PC-9 (cell line): ENCODE data around the gene AIF1. TPM values are rescaled to one million over a fixed set of nuclear protein-coding genes. Genes with fewer than 3 reads are reported as not detected.

Source experiments
- BruUV-seq: library from RNA; stranded (reverse); fragments of 400-500 nt; replicated peaks from 2 replicates; lab custom pipeline; 2021; lab: Mats Ljungman, UMichigan
- CTCF ChIA-PET: fragments of 300-600 bp; sonication (Branson Sonifier 250); formaldehyde crosslinking; loops from one replicate; lab custom pipeline; 2022; ENCODE audit warnings: antibody characterized with exemption; lab: Charles Lee
- POLR2A ChIA-PET: fragments of 300-600 bp; sonication (Branson Sonifier 250); formaldehyde crosslinking; loops from one replicate; lab custom pipeline; 2022; ENCODE audit warnings: antibody characterized with exemption; ENCODE audit not compliant: unreplicated experiment; lab: Charles Lee
- DNase-seq, 2 experiments: peaks; one replicate each; pipeline versions ENCODE4 v3.0.0 to v3.0.0-alpha.2; 2015 to 2022; ENCODE audit warnings: mixed read lengths in 1 of 2
- H2AFZ ChIP-seq: fragments of 200-600 bp; sonication (generic); 2 replicates; pipeline ENCODE4 v1.8.1; 2017; ENCODE audit warnings: antibody characterized with exemption
- H3F3A ChIP-seq: fragments of 200-600 bp; sonication (generic); 2 replicates; pipeline ENCODE4 v1.8.1; 2017; ENCODE audit warnings: antibody characterized with exemption, mild to moderate bottlenecking, low read depth; ENCODE audit not compliant: insufficient read depth
- H3K27ac ChIP-seq: fragments of 200-600 bp; sonication (generic); 2 replicates; pipeline ENCODE4 v1.6.1; 2016; ENCODE audit warnings: mixed run types
- H3K27me3 ChIP-seq: fragments of 200-600 bp; sonication (generic); 2 replicates; pipeline ENCODE4 v1.6.1; 2016; ENCODE audit warnings: low read depth, mixed run types; ENCODE audit not compliant: insufficient read depth
- H3K36me3 ChIP-seq: fragments of 200-600 bp; sonication (generic); 2 replicates; pipeline ENCODE4 v1.6.1; 2016; ENCODE audit warnings: low read depth, mixed run types
- H3K4me1 ChIP-seq: fragments of 200-600 bp; sonication (generic); replicated peaks from 2 replicates; pipeline ENCODE4 v1.6.1; 2016; ENCODE audit warnings: mixed run types; ENCODE audit not compliant: insufficient read depth
- H3K4me2 ChIP-seq: fragments of 200-600 bp; sonication (generic); 2 replicates; pipeline ENCODE4 v1.6.1; 2017; ENCODE audit warnings: mixed run types
- H3K4me3 ChIP-seq: fragments of 200-600 bp; sonication (generic); 2 replicates; pipeline ENCODE4 v1.6.1; 2016; ENCODE audit warnings: mixed run types
- H3K79me2 ChIP-seq: fragments of 200-600 bp; sonication (generic); 2 replicates; pipeline ENCODE4 v1.6.1; 2017; ENCODE audit warnings: low read depth, mixed run types
- H3K9me2 ChIP-seq: fragments of 200-600 bp; sonication (generic); 2 replicates; pipeline ENCODE4 v1.8.1; 2017; ENCODE audit warnings: mild to moderate bottlenecking; ENCODE audit not compliant: insufficient read depth
- H3K9me3 ChIP-seq: fragments of 200-600 bp; sonication (generic); 2 replicates; pipeline ENCODE4 v1.8.1; 2016; ENCODE audit warnings: low read depth; ENCODE audit not compliant: insufficient read depth
- H4K20me1 ChIP-seq: fragments of 200-600 bp; sonication (generic); 2 replicates; pipeline ENCODE4 v1.8.1; 2017; ENCODE audit not compliant: insufficient read depth
- CTCF ChIP-seq: fragments of 200-600 bp; sonication (generic); conservative IDR thresholded peaks from 2 replicates; pipeline ENCODE4 v1.6.1; 2017; ENCODE audit warnings: mixed run types, antibody characterized with exemption, mild to moderate bottlenecking, moderate library complexity
- EZH2 ChIP-seq: fragments of 200-600 bp; sonication (generic); IDR thresholded peaks from 2 replicates; pipeline ENCODE4 v1.8.0; 2017; ENCODE audit warnings: antibody characterized with exemption, low read depth
- intact Hi-C: fragments of 100-400 bp; cut with micrococcal nuclease; formaldehyde crosslinking; loops from one replicate; pipeline ENCODE4 v1.10.0; 2022; ENCODE audit not compliant: unreplicated experiment
- total RNA-seq: library from RNA; stranded (reverse); gene quantifications from 2 replicates; pipeline ENCODE4 v1.2.3, GENCODE V29; 2021

AIF1 gene
- total RNA-seq, 1 experiment from 2014 or later: not detected

DNA sequence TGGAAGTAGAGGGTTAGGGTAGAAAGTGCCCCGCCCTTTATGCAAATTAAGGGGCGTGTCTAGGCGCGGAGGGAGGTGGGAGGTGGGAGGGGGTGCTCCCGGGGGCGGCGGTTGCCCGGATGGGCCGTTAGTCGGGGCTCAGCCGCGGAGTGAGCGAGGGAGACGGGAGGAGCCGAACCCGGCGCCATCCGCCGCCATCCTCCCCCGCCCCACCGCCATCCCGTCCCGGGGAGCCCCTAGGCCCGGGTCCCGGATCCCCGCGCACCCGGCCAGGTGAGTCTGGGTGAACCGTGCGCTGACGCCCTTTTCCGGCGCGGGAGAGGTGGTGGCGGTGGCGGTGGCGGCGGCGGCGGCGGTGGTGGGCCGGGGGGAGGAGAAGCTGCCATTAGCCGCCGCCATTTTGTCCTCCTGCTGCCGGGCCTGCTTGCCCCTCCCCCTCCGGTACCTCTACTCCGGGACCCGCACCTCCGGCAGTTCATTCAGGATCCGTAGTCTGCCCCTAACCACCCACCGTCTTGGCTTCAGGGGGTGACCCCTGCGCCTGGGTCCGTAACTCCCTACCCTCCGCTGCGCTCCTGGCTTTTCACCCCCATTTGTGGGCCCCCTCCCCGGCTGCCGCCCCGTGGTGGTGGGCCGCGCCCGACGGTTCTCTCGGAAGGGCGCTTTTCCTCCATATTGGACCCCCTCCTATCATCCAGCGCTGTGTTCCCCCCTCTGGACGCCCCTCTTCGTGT, 5.7 kb downstream of the AIF1 start, which contains the start of gene PRRC2A:
PRRC2A (plus strand) TSS at position 130 of the 734 bp plus-strand sequence. CDS start 2,075 bp downstream, outside the sequence.
- Histone ChIP-seq H4K20me1 (peaks cover 3% of the 10 kb centered on the region; the same call in 1 of the 2 replicates), H3K9me3 (no peaks in the 10 kb centered on the region), H3K27ac (peak within 1 kb of the TSS; percentile 81), H3F3A (peaks cover 27% of the 10 kb centered on the region), H3K4me3 (peak within 1 kb of the TSS; percentile 87), H3K9me2 (no peaks in the 10 kb centered on the region), H3K27me3 (no peaks in the 10 kb centered on the region), H3K4me2 (peak within 1 kb of the TSS; percentile 87), H2AFZ (peak within 1 kb of the TSS; percentile 88), H3K4me1 (peaks cover 20% of the 10 kb centered on the region), H3K79me2 (peaks cover 49% of the 10 kb centered on the region), H3K36me3 (peaks cover 36% of the 10 kb centered on the region)
- TF ChIP-seq CTCF: no peak
- no peak for TF ChIP-seq EZH2
- ChIA-PET CTCF (no interaction called here), POLR2A (interaction anchor here (0.6 to 1.0 kb wide), 4 partner anchors 14 to 80 kb away, joined by 3 to 16 read pairs (median 4); no protein-coding TSS in a partner anchor)
- no peak for DNase-seq
- no TSS peak for BruUV-seq
- intact Hi-C loops: loop anchor here (1.0 to 2.0 kb wide), 2 partner anchors 18 to 32 kb away; partner anchors contain the start of gene BAG6

DNA sequence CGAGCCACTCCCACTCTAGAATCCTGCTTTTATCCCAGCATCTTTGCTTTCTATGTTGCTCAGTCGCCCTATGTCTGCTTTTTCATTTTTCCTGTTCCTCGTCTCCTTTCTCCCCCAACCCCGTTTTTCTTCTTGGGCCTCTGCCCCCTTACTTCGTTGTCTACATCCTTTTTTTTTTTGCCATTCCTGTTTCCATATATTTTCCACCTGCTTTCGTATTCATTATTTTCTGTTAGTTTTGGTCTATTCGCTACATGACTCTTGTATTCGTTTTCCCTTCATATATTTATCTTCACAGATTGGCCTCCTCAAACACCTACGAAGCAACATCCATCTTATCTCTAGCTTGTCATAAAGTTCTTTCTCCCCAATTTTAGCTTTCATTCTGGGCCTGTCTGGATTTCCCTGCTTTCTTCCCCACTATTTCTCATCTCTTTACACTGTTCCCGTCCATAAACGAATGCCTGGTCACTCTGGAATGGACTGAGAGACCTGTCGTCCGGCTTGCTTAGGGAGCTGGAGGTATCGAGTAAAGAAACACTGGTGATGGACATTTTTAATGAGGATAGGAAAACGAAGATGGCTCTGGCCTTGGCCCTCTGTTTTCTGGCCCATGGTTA, 6.4 kb downstream of the AIF1 start:
- Histone ChIP-seq H3K36me3 (peaks cover 43% of the 10 kb centered on the region), H3F3A (peaks cover 30% of the 10 kb centered on the region), H3K4me2 (peak overlapping the region; percentile 87), H2AFZ (peak overlapping the region; percentile 78), H3K9me3 (no peaks in the 10 kb centered on the region), H3K27ac (peak overlapping the region; percentile 79), H3K4me3 (peak overlapping the region; percentile 87), H3K27me3 (no peaks in the 10 kb centered on the region), H4K20me1 (peaks cover 3% of the 10 kb centered on the region; the same call in 1 of the 2 replicates), H3K4me1 (peaks cover 20% of the 10 kb centered on the region), H3K9me2 (no peaks in the 10 kb centered on the region), H3K79me2 (peaks cover 51% of the 10 kb centered on the region)
- ChIA-PET POLR2A (interaction anchor here (0.6 to 0.9 kb wide), 4 partner anchors 14 to 124 kb away, joined by 3 to 16 read pairs (median 4); partner anchors contain the start of gene MICB), CTCF (interaction anchor here (0.6 kb wide), 1 partner anchor 37 kb away, joined by 3 read pairs; no protein-coding TSS in a partner anchor)
- TSS peak; percentile 51 for BruUV-seq
- DNase-seq: no peak
- no peak for TF ChIP-seq EZH2
- TF ChIP-seq CTCF: no peak
- intact Hi-C loops: loop anchor here (2.0 kb wide), 1 partner anchor 17 kb away; no protein-coding TSS in a partner anchor

GRCh38 chr6:31621991-31622390, 7.0 kb downstream of the AIF1 start:
- intact Hi-C loops: loop anchor here (2.0 kb wide), 1 partner anchor 17 kb away; no protein-coding TSS in a partner anchor
- no peak for DNase-seq

More at GRCh38 chr6:31621991-31622390, 7.0 kb downstream of the AIF1 start:
- peak overlapping the region; percentile 87 for H3K4me2 ChIP-seq
- peaks cover 51% of the 10 kb centered on the region for H3K79me2 ChIP-seq
- ChIA-PET POLR2A (interaction anchor here (0.7 kb wide), 1 partner anchor 124 kb away, joined by 4 read pairs; the partner anchor contains the start of gene MICB), CTCF (interaction anchor here (0.6 kb wide), 1 partner anchor 37 kb away, joined by 3 read pairs; no protein-coding TSS in a partner anchor)
- peaks cover 20% of the 10 kb centered on the region for H3K4me1 ChIP-seq
- H3K4me3 ChIP-seq: peak overlapping the region; percentile 87
- peak overlapping the region; percentile 79; the same call in 1 of the 2 replicates for H3K27ac ChIP-seq
- H2AFZ ChIP-seq: no peak overlapping the region
- TF ChIP-seq EZH2 (no peak), CTCF (no peak)
- no TSS peak for BruUV-seq
- peaks cover 49% of the 10 kb centered on the region for H3K36me3 ChIP-seq
- no peaks in the 10 kb centered on the region for H3K27me3 ChIP-seq
- H3F3A ChIP-seq: peaks cover 36% of the 10 kb centered on the region
- H3K9me3 ChIP-seq: no peaks in the 10 kb centered on the region
- H4K20me1 ChIP-seq: peaks cover 3% of the 10 kb centered on the region; the same call in 1 of the 2 replicates
- no peaks in the 10 kb centered on the region for H3K9me2 ChIP-seq
